ENCODE measurements around the gene NWD2.

DNA sequence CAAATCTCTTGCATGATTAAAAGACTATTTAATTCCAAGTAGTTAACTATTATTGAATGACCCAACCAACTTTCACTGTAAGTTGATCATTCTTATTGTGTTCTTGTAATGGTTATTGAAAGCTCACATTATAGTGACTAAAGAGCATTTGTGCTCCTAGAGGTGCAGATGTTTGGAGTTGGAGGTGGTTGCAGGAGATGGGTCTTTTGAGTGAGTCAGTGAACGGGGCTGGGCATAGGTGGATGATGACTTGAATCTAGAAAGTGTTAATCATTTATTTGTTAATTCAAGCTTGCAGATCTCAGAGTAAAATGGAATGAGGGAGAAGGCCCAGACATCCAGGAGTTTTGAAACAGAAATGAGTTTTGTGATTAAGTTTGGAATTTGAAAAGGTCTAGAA, 13.7 kb downstream of the NWD2 start:
- TF ChIP-seq CTCF (IDR thresholded peaks at IDR 0.05; ENCODE audit: insufficient read depth, low read length) (no peak), GABPA (IDR thresholded peaks at IDR 0.05; ENCODE audit: low read depth) (no peak), POLR2AphosphoS5 (IDR thresholded peaks at IDR 0.05; ENCODE audit: low read depth) (no peak)
- TF ChIP-seq, protein P1, sequence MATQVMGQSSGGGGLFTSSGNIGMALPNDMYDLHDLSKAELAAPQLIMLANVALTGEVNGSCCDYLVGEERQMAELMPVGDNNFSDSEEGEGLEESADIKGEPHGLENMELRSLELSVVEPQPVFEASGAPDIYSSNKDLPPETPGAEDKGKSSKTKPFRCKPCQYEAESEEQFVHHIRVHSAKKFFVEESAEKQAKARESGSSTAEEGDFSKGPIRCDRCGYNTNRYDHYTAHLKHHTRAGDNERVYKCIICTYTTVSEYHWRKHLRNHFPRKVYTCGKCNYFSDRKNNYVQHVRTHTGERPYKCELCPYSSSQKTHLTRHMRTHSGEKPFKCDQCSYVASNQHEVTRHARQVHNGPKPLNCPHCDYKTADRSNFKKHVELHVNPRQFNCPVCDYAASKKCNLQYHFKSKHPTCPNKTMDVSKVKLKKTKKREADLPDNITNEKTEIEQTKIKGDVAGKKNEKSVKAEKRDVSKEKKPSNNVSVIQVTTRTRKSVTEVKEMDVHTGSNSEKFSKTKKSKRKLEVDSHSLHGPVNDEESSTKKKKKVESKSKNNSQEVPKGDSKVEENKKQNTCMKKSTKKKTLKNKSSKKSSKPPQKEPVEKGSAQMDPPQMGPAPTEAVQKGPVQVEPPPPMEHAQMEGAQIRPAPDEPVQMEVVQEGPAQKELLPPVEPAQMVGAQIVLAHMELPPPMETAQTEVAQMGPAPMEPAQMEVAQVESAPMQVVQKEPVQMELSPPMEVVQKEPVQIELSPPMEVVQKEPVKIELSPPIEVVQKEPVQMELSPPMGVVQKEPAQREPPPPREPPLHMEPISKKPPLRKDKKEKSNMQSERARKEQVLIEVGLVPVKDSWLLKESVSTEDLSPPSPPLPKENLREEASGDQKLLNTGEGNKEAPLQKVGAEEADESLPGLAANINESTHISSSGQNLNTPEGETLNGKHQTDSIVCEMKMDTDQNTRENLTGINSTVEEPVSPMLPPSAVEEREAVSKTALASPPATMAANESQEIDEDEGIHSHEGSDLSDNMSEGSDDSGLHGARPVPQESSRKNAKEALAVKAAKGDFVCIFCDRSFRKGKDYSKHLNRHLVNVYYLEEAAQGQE (IDR thresholded peaks at IDR 0.05; ENCODE audit: insufficient replicate concordance, low read depth), result no peak
